Vagina (tissue), 2 donors: Measurements from ENCODE around the gene CREB3L1.

ENCODE experiments used
- CTCF ChIP-seq, 3 experiments: fragments of 450-650 bp in 2 of 3; fragments of 200-600 bp in 1 of 3; sonication (generic) in 1 of 3; IDR thresholded peaks; one replicate each; pipeline ENCODE4 v1.5.1; 2017 to 2019; ENCODE audit warnings: antibody characterized with exemption in 3 of 3, mild to moderate bottlenecking in 2 of 3, moderate library complexity in 2 of 3
- POLR2AphosphoS5 ChIP-seq, 2 donors: sonication (generic); formaldehyde crosslinking; IDR thresholded peaks; one replicate each; pipeline ENCODE4 v1.9.0; 2017; ENCODE audit warnings: antibody characterized with exemption in 2 of 2, mild to moderate bottlenecking in 2 of 2, low read depth in 1 of 2; ENCODE audit not compliant: insufficient read depth in 1 of 2

GRCh38 chr11:46236918-46237247, 40.6 kb upstream of the CREB3L1 start:
- no peak for TF ChIP-seq CTCF (IDR thresholded peaks at IDR 0.05)
- no peak for TF ChIP-seq POLR2AphosphoS5 (IDR thresholded peaks at IDR 0.05; ENCODE audit: insufficient read depth in 1 of 2, low read depth in 1 of 2)
